RWPE2 (cell line): ENCODE measurements around the gene NCOA6.
A peak's percentile ranks its signal among the peaks of the same experiment; 100 is the strongest.

Source experiments
- ATAC-seq: fragments of 200-7000 bp; cut with Tn5 transposase; 3 replicates; pipeline ENCODE4 v1.9.1; 2021; ENCODE audit warnings: low read depth
- DNase-seq: peaks from one replicate; pipeline ENCODE4 v3.0.0-alpha.2; 2020; ENCODE audit warnings: low spot score
- H3K27ac ChIP-seq: fragments of 450-650 bp; 2 replicates; pipeline ENCODE4 v1.5.1; 2017; ENCODE audit warnings: mild to moderate bottlenecking; ENCODE audit not compliant: poor library complexity, severe bottlenecking
- H3K27me3 ChIP-seq: fragments of 250-450 bp; sonication (Bioruptor Pico); 2 replicates; pipeline ENCODE4 v1.5.1; 2021; ENCODE audit warnings: mild to moderate bottlenecking, moderate library complexity; ENCODE audit not compliant: insufficient read depth, poor library complexity, severe bottlenecking
- H3K36me3 ChIP-seq: fragments of 250-450 bp; sonication (Bioruptor Pico); 2 replicates; pipeline ENCODE4 v1.5.1; 2020; ENCODE audit warnings: low read depth, mild to moderate bottlenecking, moderate library complexity
- H3K4me1 ChIP-seq: fragments of 250-450 bp; sonication (Bioruptor Pico); 2 replicates; pipeline ENCODE4 v1.5.1; 2021; ENCODE audit warnings: mild to moderate bottlenecking, moderate library complexity; ENCODE audit not compliant: insufficient read depth, poor library complexity, severe bottlenecking
- H3K4me3 ChIP-seq: fragments of 250-450 bp; sonication (Bioruptor Pico); 2 replicates; pipeline ENCODE4 v1.5.1; 2021; ENCODE audit warnings: mild to moderate bottlenecking, moderate library complexity; ENCODE audit not compliant: severe bottlenecking
- H3K9me3 ChIP-seq: fragments of 250-450 bp; sonication (Bioruptor Pico); 2 replicates; pipeline ENCODE4 v1.5.1; 2021; ENCODE audit warnings: mild to moderate bottlenecking, moderate library complexity; ENCODE audit not compliant: severe bottlenecking
- TF ChIP-seq, protein P1 (sequence below): fragments of 450-650 bp; IDR thresholded peaks from one replicate; pipeline ENCODE4 v1.5.1; 2017; ENCODE audit warnings: mild to moderate bottlenecking, moderate library complexity; ENCODE audit not compliant: poor library complexity, severe bottlenecking

The NCOA6 gene

DNA sequence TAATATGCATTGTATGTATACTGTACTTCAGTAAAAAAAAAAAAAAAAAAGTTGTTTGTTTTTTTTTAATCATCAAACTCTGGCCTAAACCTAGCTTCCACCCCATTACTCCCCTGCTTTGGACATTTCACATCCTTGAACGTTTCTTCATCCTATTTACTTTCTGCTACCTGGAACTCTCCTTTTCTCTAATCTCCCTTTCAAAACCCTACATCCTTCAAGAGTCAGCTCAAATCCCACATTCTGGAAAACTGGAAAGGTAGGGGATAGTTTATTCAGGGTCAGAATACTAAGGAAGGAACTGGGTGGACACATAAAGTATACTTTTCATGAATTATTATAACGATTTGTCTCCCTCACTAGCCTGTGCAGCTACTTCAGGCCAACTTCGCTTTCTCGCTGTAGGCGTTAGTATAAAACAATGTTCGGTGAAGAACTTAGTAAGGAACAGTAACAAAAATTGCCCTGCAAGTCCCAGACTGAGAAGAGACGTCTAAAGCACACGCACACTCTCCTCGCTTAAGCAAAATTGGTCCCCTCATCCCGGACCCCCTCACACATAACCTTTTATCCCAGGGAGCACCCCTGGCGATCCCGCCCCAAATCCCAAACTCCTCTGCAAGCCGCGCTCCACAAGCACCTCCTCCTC is 149.3 kb downstream of the NCOA6 start:
- peak; percentile 1; the same call in 2 of the 3 replicates for ATAC-seq
- Histone ChIP-seq H3K9me3 (no peaks in the 10 kb centered on the region), H3K36me3 (no peaks in the 10 kb centered on the region), H3K27ac (peak overlapping the region; percentile 29), H3K4me3 (peak overlapping the region; percentile 74), H3K4me1 (peaks cover 8% of the 10 kb centered on the region), H3K27me3 (no peaks in the 10 kb centered on the region)
- TF ChIP-seq, protein P1, sequence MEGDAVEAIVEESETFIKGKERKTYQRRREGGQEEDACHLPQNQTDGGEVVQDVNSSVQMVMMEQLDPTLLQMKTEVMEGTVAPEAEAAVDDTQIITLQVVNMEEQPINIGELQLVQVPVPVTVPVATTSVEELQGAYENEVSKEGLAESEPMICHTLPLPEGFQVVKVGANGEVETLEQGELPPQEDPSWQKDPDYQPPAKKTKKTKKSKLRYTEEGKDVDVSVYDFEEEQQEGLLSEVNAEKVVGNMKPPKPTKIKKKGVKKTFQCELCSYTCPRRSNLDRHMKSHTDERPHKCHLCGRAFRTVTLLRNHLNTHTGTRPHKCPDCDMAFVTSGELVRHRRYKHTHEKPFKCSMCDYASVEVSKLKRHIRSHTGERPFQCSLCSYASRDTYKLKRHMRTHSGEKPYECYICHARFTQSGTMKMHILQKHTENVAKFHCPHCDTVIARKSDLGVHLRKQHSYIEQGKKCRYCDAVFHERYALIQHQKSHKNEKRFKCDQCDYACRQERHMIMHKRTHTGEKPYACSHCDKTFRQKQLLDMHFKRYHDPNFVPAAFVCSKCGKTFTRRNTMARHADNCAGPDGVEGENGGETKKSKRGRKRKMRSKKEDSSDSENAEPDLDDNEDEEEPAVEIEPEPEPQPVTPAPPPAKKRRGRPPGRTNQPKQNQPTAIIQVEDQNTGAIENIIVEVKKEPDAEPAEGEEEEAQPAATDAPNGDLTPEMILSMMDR: no peak
- DNase-seq: no peak

DNA sequence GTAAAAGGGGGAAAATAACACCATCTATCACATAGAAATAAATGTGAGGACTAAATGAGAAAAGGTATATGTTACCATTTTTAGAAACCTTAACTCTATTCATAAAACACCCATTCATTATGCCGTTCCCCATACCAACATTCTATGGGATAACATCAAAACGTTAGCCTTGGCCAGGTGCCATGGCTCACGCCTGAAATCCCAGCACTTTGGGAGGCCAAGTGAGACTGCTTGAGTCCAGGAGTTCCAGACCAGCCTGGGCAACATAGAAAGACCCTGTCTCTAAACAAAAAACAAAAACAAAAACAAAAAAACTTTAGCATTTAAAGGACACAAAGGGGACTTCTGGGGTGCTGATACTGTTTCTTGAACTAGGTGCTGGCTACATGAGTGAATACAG is 149.9 kb downstream of the NCOA6 start:
- Histone ChIP-seq H3K27me3 (no peaks in the 10 kb centered on the region), H3K4me3 (no peak overlapping the region), H3K4me1 (peaks cover 8% of the 10 kb centered on the region), H3K9me3 (no peaks in the 10 kb centered on the region), H3K36me3 (no peaks in the 10 kb centered on the region), H3K27ac (peak overlapping the region; percentile 29)
- no peak for ATAC-seq
- DNase-seq: no peak
- TF ChIP-seq, protein P1: no peak

DNA sequence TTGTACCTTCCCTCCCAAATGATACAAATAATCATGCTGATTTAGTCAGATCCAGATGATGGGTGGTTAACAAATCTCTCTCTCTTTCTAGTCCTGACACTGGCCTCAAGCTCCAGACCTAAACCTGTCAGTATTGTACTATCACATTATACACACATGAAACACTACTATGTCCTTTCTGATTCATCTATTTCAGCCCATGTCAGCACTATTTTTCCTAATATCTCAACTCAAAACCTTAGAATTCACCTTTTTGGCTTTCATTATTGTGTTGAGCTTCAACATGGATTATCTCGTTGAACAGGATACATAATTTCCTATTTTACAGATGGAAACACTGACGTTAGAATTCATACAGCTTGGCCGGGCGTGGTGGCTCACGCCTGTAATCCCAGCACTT is 152.0 kb downstream of the NCOA6 start:
- H3K4me3 ChIP-seq: no peak overlapping the region
- H3K9me3 ChIP-seq: peaks cover 6% of the 10 kb centered on the region
- peaks cover 3% of the 10 kb centered on the region; the same call in 1 of the 2 replicates for H3K36me3 ChIP-seq
- no peak overlapping the region for H3K27ac ChIP-seq
- peaks cover 8% of the 10 kb centered on the region for H3K4me1 ChIP-seq
- ATAC-seq: no peak
- no peaks in the 10 kb centered on the region for H3K27me3 ChIP-seq
- no peak for DNase-seq
- TF ChIP-seq, protein P1: no peak

DNA sequence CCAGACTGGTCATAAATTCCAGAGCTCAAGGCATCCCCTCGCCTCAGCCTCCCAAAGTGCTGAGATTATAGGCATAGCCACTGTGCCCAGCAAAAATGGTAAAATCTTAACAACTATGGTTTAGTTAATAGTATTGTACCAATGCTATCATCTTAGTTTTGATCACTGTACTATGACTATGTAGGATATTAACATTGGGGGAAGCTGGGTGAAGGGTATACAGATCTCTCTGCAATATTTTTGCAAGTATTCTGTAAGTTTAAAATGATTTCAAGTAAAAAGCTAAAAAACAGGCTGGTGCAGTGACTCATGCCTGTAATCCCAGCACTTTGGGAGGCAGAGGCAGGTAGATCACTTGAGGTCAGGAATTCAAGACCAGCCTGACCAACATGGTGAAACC is 156.4 kb downstream of the NCOA6 start:
- ATAC-seq (no peak), DNase-seq (no peak)
- Histone ChIP-seq H3K27ac (no peak overlapping the region), H3K4me3 (no peak overlapping the region), H3K9me3 (peaks cover 6% of the 10 kb centered on the region), H3K4me1 (no peaks in the 10 kb centered on the region), H3K27me3 (no peaks in the 10 kb centered on the region), H3K36me3 (peaks cover 3% of the 10 kb centered on the region; the same call in 1 of the 2 replicates)
- TF ChIP-seq, protein P1: no peak
